Activated CD8-positive, alpha-beta memory T cell treated with anti-CD3 and anti-CD28 coated beads for 48 hours (primary cell): ENCODE data around the gene PRDM10.
"Not testable (repeated sequence)": the region's sequence is repeated elsewhere in the genome, so short reads cannot be mapped to it uniquely, and the experiment has no call there.

Experiments used
- DNase-seq, 3 experiments: peaks; one replicate each; pipeline ENCODE4 v3.0.0-alpha.2; 2020; ENCODE audit warnings: low read depth in 2 of 3, low spot score in 2 of 3

Gene PRDM10

DNA sequence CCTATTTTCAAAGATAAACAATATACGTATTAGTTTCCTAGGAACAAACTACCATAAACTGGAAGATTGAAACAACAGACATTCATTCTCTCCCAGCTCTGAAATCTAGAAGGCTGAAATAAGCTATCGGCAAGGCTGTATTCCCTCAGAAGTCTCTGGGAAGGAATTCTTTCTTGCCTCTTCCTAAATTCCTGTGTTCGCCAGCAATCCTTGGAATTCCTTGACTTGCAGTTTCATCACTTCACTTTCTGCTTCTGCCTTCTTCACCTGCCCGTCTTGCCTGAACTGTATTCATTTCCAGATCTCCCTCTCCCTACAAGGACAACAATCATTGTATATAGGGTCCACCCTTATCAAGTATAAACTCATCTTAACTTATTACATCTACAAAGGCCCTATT, 17.7 kb upstream of the PRDM10 start:
- DNase-seq, result no peak

DNA sequence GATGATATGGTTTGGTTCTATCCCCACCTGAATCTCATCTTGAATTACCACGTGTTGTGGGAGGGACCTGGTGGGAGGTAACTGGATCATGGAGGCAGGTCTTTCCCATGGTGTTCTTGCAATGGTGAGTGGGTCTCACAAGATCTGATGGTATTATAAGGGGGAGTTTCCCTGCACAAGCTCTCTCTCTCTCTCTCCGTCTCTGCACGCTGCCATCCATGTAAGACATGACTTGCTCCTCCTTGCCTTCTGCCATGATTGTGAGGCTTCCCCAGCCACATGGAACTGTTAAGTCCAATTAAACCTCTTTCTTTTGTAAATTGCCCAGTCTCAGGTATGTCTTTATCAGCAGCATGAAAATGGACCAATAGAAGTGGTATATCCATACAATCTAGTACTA, 13.2 kb upstream of the PRDM10 start:
- not testable (repeated sequence) for DNase-seq

DNA sequence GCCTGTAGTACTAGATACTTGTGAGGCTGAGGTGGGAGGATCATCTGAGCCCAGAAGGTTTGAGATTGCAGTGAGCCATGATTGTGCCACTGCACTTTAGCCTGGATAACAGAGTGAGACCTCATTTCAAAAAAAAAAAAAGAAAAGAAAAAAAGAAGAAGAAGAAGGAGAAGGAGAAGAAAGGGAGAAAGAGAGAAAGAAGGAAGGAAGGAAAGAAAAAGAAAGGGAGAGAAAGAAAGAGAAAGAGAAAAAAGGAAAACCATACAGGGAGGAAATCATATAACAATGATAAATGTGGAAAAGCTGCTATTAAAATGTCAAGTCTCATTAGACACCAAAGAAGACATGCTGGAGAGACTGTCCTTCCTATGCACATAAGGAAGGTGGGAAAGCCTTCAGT, 5.7 kb upstream of the PRDM10 start:
- DNase-seq, result no peak

DNA sequence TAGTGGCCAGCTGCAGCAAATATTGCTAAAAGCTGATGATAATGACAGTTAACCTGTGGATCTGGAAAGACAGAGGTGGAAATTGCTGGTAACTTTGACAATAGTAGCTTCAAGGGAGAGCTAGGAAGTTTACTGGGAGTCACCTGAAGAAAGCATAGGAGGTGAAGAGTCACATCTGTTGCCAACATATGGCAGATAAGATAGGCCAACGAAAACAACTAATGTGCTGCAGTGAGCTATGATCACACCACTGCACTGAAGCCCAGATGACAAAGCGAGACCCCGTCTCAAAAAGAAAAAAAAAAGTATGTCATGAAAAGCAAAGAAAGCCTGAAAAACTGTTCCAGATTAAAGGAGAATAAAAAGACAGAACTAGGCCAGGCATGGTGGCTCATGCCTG, 4.3 kb upstream of the PRDM10 start:
- DNase-seq, result no peak

DNA sequence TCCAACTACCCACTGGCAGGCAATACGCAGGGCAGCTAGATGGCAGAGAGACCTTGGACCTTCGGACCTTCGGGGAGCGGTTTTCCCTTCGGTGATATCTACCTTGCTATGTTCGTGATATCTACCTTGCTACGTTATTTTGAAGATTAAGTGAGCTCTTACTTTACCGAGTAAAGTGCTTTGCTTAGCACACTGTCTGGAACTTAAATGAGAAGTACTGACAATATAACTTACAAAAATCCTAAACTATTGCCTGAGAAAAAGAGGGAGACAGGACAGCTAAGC, 1.0 kb upstream of the PRDM10 start:
- DNase-seq, result no peak

DNA sequence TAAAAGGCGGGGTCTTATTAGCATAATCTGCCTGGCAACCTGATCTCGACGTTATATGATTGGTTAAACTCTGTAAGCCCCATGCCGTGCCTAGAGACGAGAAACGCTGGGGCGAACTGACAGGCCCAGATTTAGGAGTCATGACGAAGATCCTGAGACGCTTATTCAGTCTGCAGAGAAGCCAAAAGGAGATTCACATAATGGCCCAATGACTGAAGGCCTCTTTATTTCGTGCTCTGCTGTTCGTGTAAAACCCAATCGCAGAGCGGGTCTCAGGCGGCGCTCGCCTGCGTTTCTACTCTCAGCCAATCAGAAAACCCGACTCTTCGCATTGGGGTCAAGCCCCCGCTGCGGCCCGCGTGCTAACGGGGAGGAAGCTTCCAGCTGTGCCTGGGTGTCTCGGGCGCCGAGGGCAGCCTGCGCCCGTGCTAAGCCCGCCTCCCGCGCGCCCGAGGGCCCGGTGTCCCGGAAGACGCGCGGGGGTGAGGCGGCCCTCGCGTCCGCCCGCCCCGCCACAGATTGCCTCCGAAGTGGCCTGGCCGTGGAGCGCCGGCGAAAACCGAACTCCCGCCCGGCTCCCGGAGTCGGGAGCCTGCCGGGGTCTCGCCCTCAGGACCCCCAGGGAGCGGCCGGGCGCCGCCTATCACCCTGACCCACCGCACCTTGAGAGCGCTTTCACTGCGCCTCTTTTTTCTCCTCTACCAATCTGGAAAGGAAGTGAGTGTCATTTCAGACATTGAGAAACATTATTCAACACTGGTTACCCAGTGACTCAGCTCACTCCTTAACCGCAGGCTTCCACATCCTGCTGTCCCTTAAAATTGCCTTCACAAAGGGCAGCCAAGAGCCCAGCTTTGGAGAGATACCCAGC, 446 bp upstream of the PRDM10 start:
- peak; percentile 72 to 80 (median 72) for DNase-seq

DNA sequence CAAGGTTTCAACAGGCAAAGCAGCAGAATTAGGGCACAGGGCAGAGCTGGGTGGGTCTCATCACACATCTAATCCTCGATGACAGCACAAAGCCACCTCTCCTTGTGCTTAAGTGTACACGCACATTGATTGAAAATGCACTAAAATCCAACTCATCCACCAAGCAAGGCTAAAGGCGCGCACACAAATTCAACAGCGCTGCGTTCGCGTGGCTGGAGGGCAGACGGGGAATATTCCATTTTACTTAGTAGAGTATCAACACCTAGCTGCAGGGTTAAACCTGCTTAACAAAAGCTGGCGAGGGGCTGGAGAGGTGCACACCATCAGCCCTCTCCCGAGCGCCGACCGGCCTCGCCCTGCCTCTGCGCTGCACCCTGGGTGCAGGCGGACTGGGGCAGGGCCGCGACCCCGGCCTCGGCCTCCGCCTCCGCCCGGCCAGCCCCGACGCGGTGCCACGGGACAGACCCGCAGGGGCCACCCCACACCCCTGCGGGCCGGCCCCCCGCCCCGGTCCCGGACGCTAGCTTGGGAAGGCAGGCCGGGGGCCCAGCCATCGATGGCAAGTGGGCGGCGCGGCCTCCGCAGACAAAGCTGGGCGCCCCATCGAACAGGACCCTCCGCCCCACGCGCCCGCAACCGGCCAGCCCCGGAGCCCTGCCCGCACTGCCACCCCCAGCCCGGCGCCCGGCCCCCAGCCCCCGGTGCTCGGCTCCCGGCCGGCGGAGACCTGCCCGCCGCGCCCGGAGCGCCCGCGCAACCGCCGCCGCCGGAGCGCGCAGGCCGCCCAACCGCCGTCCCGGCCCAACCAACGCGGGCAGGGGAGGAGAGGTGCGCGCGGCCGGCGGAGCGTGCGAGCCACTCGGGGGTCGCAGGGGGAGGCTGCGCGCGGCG, 929 bp downstream of the PRDM10 start:
- DNase-seq, result peak; percentile 4 to 40 (median 6)

DNA sequence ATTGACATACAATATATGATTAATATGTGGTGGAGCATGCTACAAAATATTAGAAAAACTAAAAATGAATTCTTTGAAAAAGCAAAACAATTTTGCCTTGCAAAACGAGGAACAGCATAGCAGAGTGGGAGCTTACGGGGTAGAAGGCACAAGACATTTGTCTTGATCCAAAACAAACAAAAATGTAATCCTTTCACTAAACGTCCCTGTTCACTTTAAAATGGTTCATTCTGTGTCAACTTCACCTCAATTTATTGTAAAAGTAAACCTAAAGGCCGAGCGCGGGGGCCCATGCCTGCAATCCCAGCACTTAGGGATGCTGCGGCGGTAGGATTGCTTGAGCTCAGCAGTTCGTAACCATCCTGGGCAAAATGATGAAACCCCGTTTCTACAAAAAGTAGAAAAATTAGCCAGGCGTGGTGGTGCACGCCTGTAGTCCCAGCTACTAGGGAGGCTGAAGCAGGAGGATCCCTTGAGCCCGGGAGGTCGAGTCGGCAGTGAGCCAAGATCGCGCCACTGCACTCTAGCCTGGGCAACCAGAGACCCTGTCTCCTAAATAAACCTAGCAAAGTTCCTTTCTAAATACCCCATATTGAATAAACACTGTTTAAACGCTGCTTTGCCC, 2.0 kb downstream of the PRDM10 start:
- no peak for DNase-seq

DNA sequence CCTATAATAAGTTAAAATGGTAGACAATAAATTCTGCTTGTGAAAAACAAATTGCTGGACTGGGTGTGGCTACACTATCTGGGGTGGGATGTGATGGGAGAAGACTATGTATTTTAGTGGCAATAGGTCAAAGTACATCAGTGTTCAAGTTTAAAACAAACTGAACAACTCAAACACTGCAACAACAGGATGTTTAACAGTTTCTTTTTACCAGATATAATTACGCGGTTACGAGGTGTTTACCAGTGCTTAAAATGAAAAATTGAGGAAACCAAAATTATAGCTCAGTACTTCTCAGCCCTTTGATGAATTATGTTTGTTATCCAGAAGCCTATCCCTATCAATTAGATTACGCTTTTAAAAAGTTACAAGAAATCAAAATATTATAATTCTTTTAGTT, 3.2 kb downstream of the PRDM10 start:
- no peak for DNase-seq

DNA sequence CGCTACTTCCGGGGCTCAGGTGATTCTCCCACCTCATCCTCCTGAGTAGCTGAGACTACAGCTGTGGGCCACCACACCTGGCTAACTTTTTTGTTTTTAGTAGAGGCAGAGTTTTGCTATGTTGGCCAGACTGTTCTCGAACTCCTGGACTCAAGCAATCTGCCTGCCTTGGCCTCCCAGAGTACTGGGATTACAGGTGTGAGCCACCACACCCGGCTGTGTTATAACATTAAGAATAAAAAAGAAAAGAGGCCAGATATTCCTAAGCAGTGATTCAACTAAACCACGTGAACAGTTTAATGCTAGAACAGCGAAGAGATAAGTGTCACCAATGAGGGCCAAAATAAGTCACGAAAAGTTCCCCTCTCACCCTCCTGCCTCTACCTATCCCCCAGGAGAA, 3.7 kb downstream of the PRDM10 start:
- DNase-seq, result no peak

DNA sequence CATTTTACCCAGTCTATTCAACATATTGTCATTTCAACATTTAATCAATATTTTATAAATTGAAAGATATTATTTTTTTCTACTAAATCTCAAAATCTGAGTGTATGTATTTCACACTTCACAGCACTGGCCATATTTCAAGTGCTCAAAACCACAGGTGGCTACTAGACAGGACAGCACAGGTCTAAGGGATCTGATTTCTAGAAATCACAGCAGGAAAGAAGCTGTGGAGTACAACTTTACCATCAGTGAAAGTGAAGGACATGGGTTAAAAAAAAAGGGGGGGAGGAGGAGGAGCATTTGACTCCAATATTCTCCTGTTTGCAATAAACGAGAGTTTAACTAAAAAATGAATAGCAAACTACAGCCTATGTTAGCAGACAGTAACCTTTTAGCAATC, 4.5 kb downstream of the PRDM10 start:
- no peak for DNase-seq

DNA sequence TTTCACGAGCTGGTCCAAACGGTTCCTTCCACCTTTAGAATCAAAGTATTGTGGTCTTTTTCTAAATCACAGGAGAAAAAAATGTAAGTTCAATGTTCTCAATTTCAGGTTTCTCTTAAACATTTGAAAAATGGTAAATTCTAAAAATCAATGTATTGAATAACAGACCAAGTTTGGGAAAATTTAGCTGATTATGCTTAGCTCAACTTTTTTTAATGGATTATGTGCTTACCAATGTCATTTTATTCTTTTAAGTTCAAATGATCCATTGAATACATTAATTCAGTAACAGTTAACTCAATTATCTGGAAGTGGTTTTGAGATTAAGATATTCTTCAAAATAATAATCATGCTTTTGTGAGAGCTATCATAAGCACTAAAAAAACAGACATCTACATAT, 5.1 kb downstream of the PRDM10 start:
- DNase-seq, result no peak

DNA sequence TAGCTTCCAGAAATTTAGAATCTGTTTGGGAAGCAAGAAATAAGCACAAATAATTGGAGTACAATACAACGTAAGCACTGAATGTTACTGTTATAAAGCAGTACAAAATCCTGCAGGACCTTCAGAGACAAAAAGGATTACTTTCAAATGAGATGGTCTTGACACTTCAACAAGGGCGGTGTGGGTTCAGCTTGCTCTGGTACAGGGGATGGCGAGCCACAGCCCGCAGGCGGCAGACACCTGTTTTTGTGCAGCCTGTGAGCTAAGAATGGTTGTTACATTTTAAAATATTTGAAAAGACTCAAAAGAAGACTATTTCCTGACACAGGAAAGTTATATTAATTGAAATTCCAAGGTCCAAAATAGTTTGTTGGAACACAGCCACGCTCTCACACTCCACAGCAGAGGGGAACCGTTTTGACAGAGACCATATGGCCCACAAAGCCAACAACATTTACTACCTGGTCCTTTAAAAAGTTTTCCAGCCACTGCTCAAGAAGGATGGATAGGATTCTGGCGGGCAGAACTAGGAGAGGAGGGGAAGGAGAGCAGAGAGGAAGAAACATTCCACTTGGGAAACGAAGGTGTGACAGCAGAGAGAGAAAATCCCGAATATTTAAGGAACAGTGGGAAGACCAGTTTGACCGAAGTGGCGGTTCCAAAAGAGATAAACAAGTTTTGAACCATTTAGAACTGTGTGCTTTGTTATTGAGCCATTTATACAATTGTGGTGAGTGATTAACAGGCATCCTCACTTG, 6.3 kb downstream of the PRDM10 start:
- no peak for DNase-seq

DNA sequence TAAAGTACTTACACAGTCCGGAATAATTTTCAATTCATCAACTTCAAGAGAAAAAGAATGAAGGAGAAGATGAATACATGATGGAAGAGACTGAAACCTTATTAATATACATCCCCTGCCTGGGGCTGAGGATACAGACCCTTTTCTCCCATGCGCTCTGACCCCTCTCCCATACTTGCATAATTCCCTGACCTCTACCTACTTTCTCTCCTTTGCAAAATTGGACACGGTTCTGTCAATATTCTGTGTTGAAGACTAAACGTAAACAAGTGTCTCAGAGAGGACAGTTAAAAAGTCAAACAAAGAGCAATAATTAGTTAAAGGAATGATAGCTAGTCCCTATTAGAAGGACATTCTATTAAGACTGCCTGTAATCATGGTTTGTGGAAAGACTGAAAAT, 7.5 kb downstream of the PRDM10 start:
- no peak for DNase-seq

DNA sequence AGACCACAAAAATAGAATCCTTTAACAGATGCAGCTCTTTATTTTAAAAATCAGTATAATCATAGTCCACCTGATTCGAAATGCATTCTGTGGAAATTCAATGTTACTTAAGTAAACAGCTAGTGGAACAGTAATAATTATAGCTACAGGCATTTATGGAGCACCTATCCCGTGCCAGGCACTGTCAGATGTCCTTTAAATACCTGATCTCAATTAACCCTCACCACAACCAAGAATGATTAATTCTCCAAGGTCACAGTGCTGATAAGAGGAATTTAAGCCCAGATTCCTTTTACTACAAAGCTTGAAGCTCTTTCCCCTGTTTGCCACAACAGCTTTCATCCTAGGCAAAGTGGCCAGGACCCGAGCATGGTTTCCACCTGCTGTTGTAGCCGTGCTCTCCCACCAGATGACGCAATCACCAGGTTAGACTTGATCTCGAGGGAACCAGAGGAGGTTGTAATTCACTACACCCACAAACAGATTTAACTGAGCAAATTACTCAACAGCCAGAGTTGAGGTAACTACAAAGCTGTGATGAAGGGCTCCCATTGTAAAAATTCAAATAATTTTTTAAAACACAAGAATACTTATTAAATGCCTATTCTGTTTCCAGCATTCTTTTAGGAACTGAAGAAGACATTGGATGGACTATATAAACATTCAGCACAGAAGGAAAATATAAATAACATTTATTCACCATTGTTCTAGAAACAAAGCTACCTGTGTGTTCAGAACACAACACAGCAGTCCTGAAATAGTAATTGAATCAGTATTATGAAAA, 10.3 kb downstream of the PRDM10 start:
- DNase-seq, result no peak

DNA sequence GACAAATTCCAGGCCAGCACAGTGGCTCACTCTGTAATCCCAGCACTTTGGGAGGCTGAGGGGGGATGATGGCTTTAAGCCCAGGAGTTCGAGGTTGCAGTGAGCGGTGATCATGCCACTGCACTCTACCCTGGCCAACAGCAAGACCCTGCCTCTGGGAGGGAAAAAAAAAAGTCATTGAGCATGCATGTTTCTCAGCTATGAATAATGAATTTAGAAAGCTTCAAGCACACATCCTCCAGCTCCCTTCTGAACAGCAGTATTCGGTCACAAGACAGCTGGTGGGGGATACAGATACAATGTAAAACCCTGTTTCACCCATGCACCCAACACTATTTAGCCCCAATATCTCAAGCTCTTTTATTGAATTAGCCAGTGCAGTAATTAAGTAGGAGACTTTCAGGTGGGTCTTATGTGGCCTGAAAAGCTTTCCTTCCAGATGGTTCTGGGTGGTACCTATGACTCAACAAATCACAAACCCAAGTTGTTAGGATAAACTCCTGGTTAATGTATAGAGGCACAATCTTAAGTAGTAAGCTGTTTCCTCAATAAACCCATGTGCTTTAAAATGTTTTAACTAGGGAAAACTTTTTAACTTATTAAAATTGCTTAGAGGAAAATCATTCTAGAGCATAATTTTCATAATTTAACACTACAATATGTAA, 13.4 kb downstream of the PRDM10 start:
- DNase-seq, result no peak

DNA sequence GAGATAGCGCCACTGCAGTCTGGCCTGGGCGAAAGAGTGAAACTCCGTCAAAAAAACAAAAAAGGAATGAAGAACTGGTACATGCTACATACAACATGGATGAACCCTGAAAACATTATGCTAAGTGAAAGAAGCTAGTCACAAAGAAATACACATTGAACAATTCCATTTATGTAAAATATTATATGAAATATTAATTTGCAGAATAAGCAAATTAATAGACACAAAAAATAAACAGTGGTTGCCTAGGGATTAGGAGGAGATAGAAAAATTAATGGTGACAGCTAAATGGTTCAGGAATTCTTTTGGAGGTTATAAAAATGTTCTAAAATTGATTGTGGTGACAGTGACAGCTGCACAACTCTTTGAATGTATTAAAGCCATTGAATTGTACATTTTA, 14.7 kb downstream of the PRDM10 start:
- DNase-seq, result no peak

DNA sequence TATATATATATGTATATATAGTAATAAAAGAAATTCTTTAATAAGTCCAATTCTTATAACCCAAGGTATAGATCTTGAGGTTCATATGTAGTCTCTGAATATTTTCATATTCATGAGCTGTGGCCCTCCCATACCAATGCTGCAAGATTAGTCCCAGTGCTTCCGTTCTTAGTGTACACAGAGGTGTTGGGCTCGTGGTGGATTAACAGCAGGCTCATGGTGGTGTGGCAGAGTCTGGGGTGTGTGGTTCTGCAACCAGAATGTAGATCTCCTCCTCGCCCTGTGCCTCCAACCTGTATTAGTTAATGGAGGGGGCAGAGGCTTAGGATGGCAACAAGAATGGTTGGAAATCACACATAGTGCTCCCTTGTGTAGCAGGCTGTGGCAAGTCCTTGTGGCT, 16.8 kb downstream of the PRDM10 start:
- DNase-seq, result no peak

DNA sequence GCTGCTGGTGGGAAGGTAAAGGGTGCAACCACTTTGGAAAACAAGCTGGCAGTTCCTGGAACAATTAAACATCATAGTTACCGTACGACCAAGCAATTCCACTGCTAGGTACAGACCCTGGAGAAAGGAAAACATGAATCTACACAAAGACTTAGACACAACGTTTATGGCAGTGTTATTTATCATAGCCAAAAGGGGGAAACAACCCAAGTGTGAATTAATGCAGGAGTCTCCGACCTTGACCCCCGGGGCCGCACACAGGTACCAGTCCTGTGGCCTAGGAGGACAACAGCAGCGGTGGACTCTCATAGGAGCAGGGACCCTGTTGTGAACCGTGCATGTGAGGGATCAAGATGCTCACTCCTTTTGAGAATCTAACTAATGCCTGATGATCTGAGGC, 22.5 kb downstream of the PRDM10 start:
- DNase-seq, result no peak

DNA sequence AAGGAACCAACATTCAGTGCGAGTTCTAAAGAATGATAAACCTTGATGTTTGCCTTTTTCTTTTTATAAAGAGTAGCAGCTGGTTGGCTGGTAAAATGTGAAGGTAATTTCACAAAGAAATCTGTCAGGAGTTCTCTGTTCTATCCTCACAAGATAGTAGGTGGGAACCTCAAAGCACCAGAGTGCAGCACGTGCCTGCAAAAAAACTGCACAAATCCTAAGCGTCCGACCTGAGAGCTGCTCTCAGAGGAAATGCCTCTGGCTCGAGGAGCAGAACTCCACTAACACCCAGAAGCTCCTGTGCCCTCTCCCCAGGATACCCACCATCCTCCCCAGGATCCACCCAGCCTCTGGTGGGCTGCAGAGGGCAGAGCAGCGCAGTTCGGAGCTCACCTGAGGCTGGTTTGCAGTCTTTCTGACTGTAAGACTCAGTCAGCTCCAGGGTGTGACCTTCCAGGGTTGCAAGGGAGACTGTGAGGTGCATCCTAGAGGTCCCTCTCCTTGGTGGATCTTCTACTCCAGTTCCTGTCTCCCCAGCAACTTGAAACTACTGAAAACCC, 23.5 kb downstream of the PRDM10 start:
- no peak for DNase-seq
